Testis (tissue), 3 donors: ENCODE data around the gene PRKD3. TPM values are rescaled to one million over a fixed set of nuclear protein-coding genes. Genes with fewer than 3 reads are reported as not detected.
"Not testable (repeated sequence)": the region's sequence is repeated elsewhere in the genome, so short reads cannot be mapped to it uniquely, and the experiment has no call there.

Experiments
- DNase-seq: peaks from one replicate; pipeline ENCODE4 v3.0.0-alpha.2; 2019
- H3K27ac ChIP-seq, 2 donors: fragments of 200-600 bp; sonication (generic); one replicate each; pipeline ENCODE4 v1.5.1; 2019
- H3K27me3 ChIP-seq: fragments of 200-600 bp; sonication (generic); one replicate; pipeline ENCODE4 v1.5.1; 2019
- H3K36me3 ChIP-seq: fragments of 200-600 bp; sonication (generic); one replicate; pipeline ENCODE4 v1.5.1; 2017; ENCODE audit warnings: low read depth; ENCODE audit errors: missing control alignments
- H3K4me1 ChIP-seq: fragments of 200-600 bp; sonication (generic); one replicate; pipeline ENCODE4 v1.5.1; 2019
- H3K4me3 ChIP-seq, 2 donors: fragments of 200-600 bp; sonication (generic); one replicate each; pipeline ENCODE4 v1.5.1; 2017 to 2019
- H3K9me3 ChIP-seq: fragments of 200-600 bp; sonication (generic); one replicate; pipeline ENCODE4 v1.5.1; 2017
- CTCF ChIP-seq, 3 experiments: fragments of 450-650 bp in 2 of 3; fragments of 200-600 bp in 1 of 3; sonication (generic) in 1 of 3; IDR thresholded peaks; one replicate each; pipeline ENCODE4 v1.5.1; 2016 to 2019; ENCODE audit warnings: antibody characterized with exemption in 3 of 3, mild to moderate bottlenecking in 2 of 3, moderate library complexity in 1 of 3
- POLR2A ChIP-seq: fragments of 450-650 bp; IDR thresholded peaks from one replicate; pipeline ENCODE4 v1.6.1; 2017; ENCODE audit warnings: antibody characterized with exemption, mild to moderate bottlenecking, moderate library complexity
- WGBS, 2 donors: methylation state at CpG; one replicate each; pipeline ENCODE4 v1.1.5; 2018; 5-methylcytosine and 5-hydroxymethylcytosine counted together
- intact Hi-C: fragments of 100-400 bp; cut with DNase I; formaldehyde crosslinking; loops from one replicate; pipeline ENCODE4 v1.15.1; 2023; ENCODE audit warnings: low total_unique reads
- polyA plus RNA-seq: library from polyadenylated mRNA; stranded (reverse); fragments of 350-450 nt; fragmentation: Illumina TruSeq; extraction: RNeasy Lipid Tissue Mini Kit (QIAGEN cat#74804); gene quantifications from one replicate; pipeline ENCODE4 v1.2.3, GENCODE V29; 2014; ENCODE audit warnings: low read depth, low replicate concordance; ENCODE audit not compliant: insufficient read depth
- total RNA-seq, 2 donors: library from RNA; depleted of rRNA; stranded (reverse); fragments of >200 nt; gene quantifications; one replicate each; pipeline ENCODE4 v1.2.3, GENCODE V29; 2016

PRKD3 gene
- total and polyA plus RNA-seq, 3 donors from 2014 or later, result 46.0 to 78.1 (median 52.3) TPM

- Histone ChIP-seq H3K27me3 (no peaks in the 10 kb centered on the region), H3K4me3 (no peak overlapping the region), H3K27ac (no peak overlapping the region), H3K4me1 (no peaks in the 10 kb centered on the region), H3K36me3 (no peaks in the 10 kb centered on the region), H3K9me3 (no peaks in the 10 kb centered on the region)
- TF ChIP-seq CTCF (IDR thresholded peaks at IDR 0.05) (no peak), POLR2A (no peak)
- intact Hi-C loops, result no loop called here
- DNase-seq, result no peak
Observed at GRCh38 chr2:37300146-37300545, 24.5 kb downstream of the PRKD3 start.

- no peak for TF ChIP-seq CTCF (IDR thresholded peaks at IDR 0.05)
- no peak for TF ChIP-seq POLR2A
- Histone ChIP-seq H3K9me3 (no peaks in the 10 kb centered on the region), H3K27ac (no peak overlapping the region), H3K4me1 (no peaks in the 10 kb centered on the region), H3K4me3 (no peak overlapping the region), H3K36me3 (no peaks in the 10 kb centered on the region), H3K27me3 (no peaks in the 10 kb centered on the region)
- intact Hi-C loops, result no loop called here
- no peak for DNase-seq
Observed at GRCh38 chr2:37297632-37298031, 27.0 kb downstream of the PRKD3 start.

- TF ChIP-seq POLR2A (no peak), CTCF (IDR thresholded peaks at IDR 0.05) (no peak)
- WGBS, 2 donors, result 80 to 83% methylated on average over 1 of the region's 1 CpG
- no peaks in the 10 kb centered on the region for H3K9me3 ChIP-seq
- no peaks in the 10 kb centered on the region for H3K4me1 ChIP-seq
- H3K27me3 ChIP-seq, result no peaks in the 10 kb centered on the region
- H3K4me3 ChIP-seq, result no peak overlapping the region
- H3K27ac ChIP-seq, result no peak overlapping the region
- H3K36me3 ChIP-seq, result no peaks in the 10 kb centered on the region
- DNase-seq, result no peak
- intact Hi-C loops, result no loop called here
Observed at GRCh38 chr2:37295469-37296073, 29.1 kb downstream of the PRKD3 start.

- H3K27me3 ChIP-seq, H3K27ac ChIP-seq, H3K4me1 ChIP-seq, H3K4me3 ChIP-seq, intact Hi-C loops, DNase-seq, H3K9me3 ChIP-seq, H3K36me3 ChIP-seq: not testable (repeated sequence)
- WGBS, 2 donors, result 94 to 96% methylated on average over 2 of the region's 2 CpGs
Observed at GRCh38 chr2:37294858-37295257, 29.8 kb downstream of the PRKD3 start.

- intact Hi-C loops, result no loop called here
- Histone ChIP-seq H3K27ac (no peak overlapping the region), H3K36me3 (no peaks in the 10 kb centered on the region), H3K9me3 (no peaks in the 10 kb centered on the region), H3K27me3 (no peaks in the 10 kb centered on the region), H3K4me3 (no peak overlapping the region), H3K4me1 (no peaks in the 10 kb centered on the region)
- TF ChIP-seq POLR2A, result no peak
- TF ChIP-seq CTCF (IDR thresholded peaks at IDR 0.05), result no peak
- DNase-seq, result no peak
- 97 to 98% methylated on average over 2 of the region's 2 CpGs for WGBS, 2 donors
Observed at GRCh38 chr2:37291680-37292079, 33.0 kb downstream of the PRKD3 start.
